Neuronal stem cell (in vitro differentiated cells): ENCODE results near the gene PROSER3.

ENCODE experiments used
- DNase-seq: peaks from one replicate; pipeline ENCODE4 v3.0.0-alpha.2; 2013; ENCODE audit warnings: low spot score
- H2AFZ ChIP-seq: one replicate; pipeline ENCODE4 v1.6.1; 2013; ENCODE audit warnings: mild to moderate bottlenecking, low read length, inconsistent platforms
- H2AK5ac ChIP-seq: 2 replicates; pipeline ENCODE4 v1.6.1; 2013; ENCODE audit warnings: low read depth, mild to moderate bottlenecking, inconsistent platforms, low read length, moderate library complexity, mixed read lengths
- H2BK120ac ChIP-seq: 2 replicates; pipeline ENCODE4 v1.6.1; 2013; ENCODE audit warnings: low read depth, mild to moderate bottlenecking, inconsistent platforms, low read length, moderate library complexity, mixed read lengths
- H2BK12ac ChIP-seq: one replicate; pipeline ENCODE4 v1.6.1; 2013; ENCODE audit warnings: low read length, inconsistent platforms
- H2BK15ac ChIP-seq: 2 replicates; pipeline ENCODE4 v1.6.1; 2013; ENCODE audit warnings: mild to moderate bottlenecking, low read length, inconsistent platforms, mixed read lengths
- H2BK5ac ChIP-seq: one replicate; pipeline ENCODE4 v1.6.1; 2013; ENCODE audit warnings: inconsistent platforms, mild to moderate bottlenecking, low read length, moderate library complexity
- H3K14ac ChIP-seq: one replicate; pipeline ENCODE4 v1.6.1; 2013; ENCODE audit warnings: low read length, inconsistent platforms
- H3K18ac ChIP-seq: 2 replicates; pipeline ENCODE4 v1.6.1; 2013; ENCODE audit warnings: low read length, inconsistent platforms
- H3K23ac ChIP-seq: 2 replicates; pipeline ENCODE4 v1.6.1; 2013; ENCODE audit warnings: low read depth, mild to moderate bottlenecking, mixed read lengths, low read length, inconsistent platforms; ENCODE audit not compliant: poor library complexity
- H3K27ac ChIP-seq: replicated peaks from 3 replicates; pipeline ENCODE4 v1.5.1; 2013; ENCODE audit warnings: low read length, inconsistent platforms
- H3K27me3 ChIP-seq, 3 experiments: 2 replicates each; pipeline ENCODE4 v1.6.1; 2013; ENCODE audit warnings: low read length in 3 of 3, mild to moderate bottlenecking in 2 of 3, inconsistent platforms in 1 of 3, low read depth in 1 of 3, mixed read lengths in 1 of 3, moderate library complexity in 1 of 3; ENCODE audit not compliant: control insufficient read depth in 3 of 3, insufficient read depth in 3 of 3
- H3K36me3 ChIP-seq, 2 donors: replicated peaks in 1 of 2; 2 replicates each; pipeline ENCODE4 v1.6.1; 2013; ENCODE audit warnings: low read length in 2 of 2; ENCODE audit not compliant: control insufficient read depth in 2 of 2, insufficient read depth in 2 of 2
- H3K4ac ChIP-seq: 2 replicates; pipeline ENCODE4 v1.6.1; 2013; ENCODE audit warnings: inconsistent platforms, mild to moderate bottlenecking, low read length, moderate library complexity
- H3K4me1 ChIP-seq, 2 donors: 1 replicate in 1 of 2; 2 replicates in 1 of 2; pipeline ENCODE4 v1.6.1; 2013; ENCODE audit warnings: low read length in 2 of 2, low read depth in 1 of 2; ENCODE audit not compliant: control insufficient read depth in 2 of 2, insufficient read depth in 1 of 2
- H3K4me2 ChIP-seq: one replicate; pipeline ENCODE4 v1.6.1; 2013; ENCODE audit warnings: mild to moderate bottlenecking, low read length, inconsistent platforms; ENCODE audit not compliant: insufficient read depth, poor library complexity, severe bottlenecking
- H3K4me3 ChIP-seq, 2 donors: 2 replicates each; pipeline ENCODE4 v1.5.1; 2013; ENCODE audit warnings: low read length in 2 of 2, mild to moderate bottlenecking in 2 of 2, inconsistent platforms in 1 of 2, moderate library complexity in 1 of 2
- H3K79me1 ChIP-seq: one replicate; pipeline ENCODE4 v1.6.1; 2013; ENCODE audit warnings: low read depth, mild to moderate bottlenecking, inconsistent platforms, low read length, moderate library complexity
- H3K9ac ChIP-seq: one replicate; pipeline ENCODE4 v1.6.1; 2013; ENCODE audit warnings: mild to moderate bottlenecking, low read depth, low read length, inconsistent platforms; ENCODE audit not compliant: poor library complexity
- H3K9me3 ChIP-seq, 2 donors: replicated peaks in 1 of 2; 2 replicates each; pipeline versions ENCODE3 to v1.6.1; 2013; ENCODE audit warnings: low read length in 2 of 2, mild to moderate bottlenecking in 2 of 2, inconsistent platforms in 1 of 2, low read depth in 1 of 2, mixed read lengths in 1 of 2, moderate library complexity in 1 of 2; ENCODE audit not compliant: control insufficient read depth in 2 of 2, insufficient read depth in 1 of 2
- H4K8ac ChIP-seq: one replicate; pipeline ENCODE4 v1.6.1; 2013; ENCODE audit warnings: low read depth, mild to moderate bottlenecking, inconsistent platforms, low read length, moderate library complexity
- H4K91ac ChIP-seq: one replicate; pipeline ENCODE4 v1.6.1; 2013; ENCODE audit warnings: low read length, low read depth, mild to moderate bottlenecking, inconsistent platforms; ENCODE audit not compliant: poor library complexity
- WGBS, 2 donors: extraction: QIAGEN DNeasy Blood & Tissue Kit; methylation state at CpG; one replicate each; pipeline ENCODE4 v1.1.7; 2013; ENCODE audit warnings: missing lambda C conversion rate in 2 of 2, mixed read lengths in 1 of 2; ENCODE audit not compliant: insufficient read length in 2 of 2, insufficient replicate concordance in 1 of 2; ENCODE audit errors: extremely low coverage in 2 of 2; 5-methylcytosine and 5-hydroxymethylcytosine counted together

PROSER3 gene

DNA sequence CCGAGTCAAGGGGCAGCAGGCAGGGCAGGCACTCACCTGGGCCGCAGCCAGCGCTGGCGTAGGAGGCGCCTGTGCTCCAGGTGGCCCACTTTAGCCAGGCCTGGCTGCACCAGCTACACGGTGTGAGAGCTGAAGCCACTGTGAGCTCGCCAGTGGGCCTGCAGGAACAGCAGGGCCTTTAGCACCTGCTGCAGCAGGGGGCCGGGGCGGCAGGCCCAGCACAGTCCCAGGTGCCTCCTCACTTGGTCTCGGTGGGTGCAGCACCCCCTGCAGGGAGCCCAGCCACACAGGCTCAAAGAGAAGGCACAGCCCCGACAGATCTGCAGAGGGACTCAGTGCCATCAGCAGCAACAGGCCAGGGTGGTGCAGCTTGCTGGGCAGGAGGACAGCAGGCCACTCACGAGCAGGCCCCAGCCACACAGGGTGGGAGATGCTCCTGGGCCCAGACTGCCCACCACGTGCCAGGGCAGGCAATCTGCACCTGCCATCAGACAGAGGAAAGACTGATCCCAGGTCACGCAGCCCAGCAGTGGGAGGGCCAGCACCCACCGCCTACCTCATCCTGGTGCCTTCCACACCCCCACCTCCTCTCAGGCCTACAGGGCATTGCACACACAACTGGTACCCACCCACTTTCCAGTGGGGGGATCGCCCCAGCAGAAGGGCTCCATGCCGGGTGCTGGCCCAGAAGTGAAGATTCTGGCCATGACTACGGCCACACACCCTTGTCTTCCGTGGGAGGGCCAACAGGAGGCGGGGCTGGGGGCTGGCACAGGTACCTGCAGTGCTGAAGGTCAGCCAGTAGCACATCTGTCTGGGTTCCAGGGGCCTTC lies 33.2 kb downstream of the PROSER3 start:
- WGBS, 2 donors, result no CpG with 5 or more reads among the region's 20 CpGs
- Histone ChIP-seq H3K9ac (peak overlapping the region; percentile 86), H3K79me1 (peaks cover 1% of the 10 kb centered on the region), H3K4me2 (no peak overlapping the region), H2BK5ac (peak overlapping the region; percentile 10), H3K9me3 (no peaks in the 10 kb centered on the region), H3K36me3 (peaks cover 2 to 13% of the 10 kb centered on the region in 2 donors), H2BK15ac (no peak overlapping the region), H3K27ac (no peak overlapping the region), H2BK12ac (peak overlapping the region; percentile 73), H2AK5ac (peak overlapping the region; percentile 96), H4K8ac (no peak overlapping the region), H3K4me3 (peak overlapping the region in 1 of 2 donors; percentile 35), H3K27me3 (peaks cover 0 to 16% (median 4%) of the 10 kb centered on the region in 3 experiments), H3K23ac (peak overlapping the region; percentile 89), H3K14ac (peak overlapping the region; percentile 89), H3K18ac (peak overlapping the region; percentile 70), H3K4me1 (no peaks in the 10 kb centered on the region), H3K4ac (no peak overlapping the region), H4K91ac (no peak overlapping the region), H2AFZ (no peak overlapping the region), H2BK120ac (no peak overlapping the region)
- no peak for DNase-seq

DNA sequence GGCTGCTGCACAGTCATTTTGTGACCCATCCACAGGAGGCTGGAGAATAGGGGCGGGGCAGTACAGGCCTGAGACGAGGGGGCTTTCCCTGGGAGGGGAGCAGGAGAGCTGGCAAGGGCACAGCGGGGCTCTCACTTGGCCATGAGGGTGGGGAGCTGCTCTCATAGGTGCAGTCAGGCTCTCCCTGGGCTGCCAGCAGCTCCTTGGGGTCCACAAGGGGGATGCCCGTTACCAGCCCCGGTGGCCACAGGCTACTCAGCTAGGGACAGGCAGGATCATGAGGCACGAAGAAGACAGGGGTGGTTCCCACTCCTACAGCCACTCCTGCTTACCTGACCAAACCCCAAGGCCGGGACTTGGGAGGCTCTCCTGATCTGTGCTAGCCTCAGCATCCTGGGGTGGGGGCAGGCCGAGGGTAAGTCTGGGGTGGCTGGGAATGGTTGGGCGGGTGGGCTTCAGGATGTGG lies 33.9 kb downstream of the PROSER3 start:
- Histone ChIP-seq H3K18ac (peak overlapping the region; percentile 80), H3K9me3 (no peaks in the 10 kb centered on the region), H3K4ac (no peak overlapping the region), H3K9ac (peak overlapping the region; percentile 21), H2AK5ac (peak overlapping the region; percentile 96), H3K14ac (no peak overlapping the region), H4K8ac (no peak overlapping the region), H3K27me3 (peaks cover 3 to 22% (median 10%) of the 10 kb centered on the region in 3 experiments), H4K91ac (no peak overlapping the region), H2BK15ac (no peak overlapping the region), H3K4me1 (peaks cover 0 to under 1% of the 10 kb centered on the region in 2 donors), H3K27ac (no peak overlapping the region), H2BK12ac (no peak overlapping the region), H3K4me3 (no peak overlapping the region), H3K36me3 (peaks cover 0 to 8% of the 10 kb centered on the region in 2 donors), H3K23ac (peak overlapping the region; percentile 43), H2BK5ac (peak overlapping the region; percentile 10), H2BK120ac (no peak overlapping the region), H2AFZ (no peak overlapping the region), H3K79me1 (peaks cover 1% of the 10 kb centered on the region), H3K4me2 (no peak overlapping the region)
- DNase-seq, result no peak
- WGBS, 2 donors, result no CpG with 5 or more reads among the region's 9 CpGs

- no peak overlapping the region for H3K4me2 ChIP-seq
- no peak overlapping the region for H2BK120ac ChIP-seq
- peaks cover 5% of the 10 kb centered on the region for H3K79me1 ChIP-seq
- peak overlapping the region; percentile 43 for H3K23ac ChIP-seq
- H3K4me3 ChIP-seq, result no peak overlapping the region
- WGBS, 2 donors, result no CpG with 5 or more reads among the region's 15 CpGs
- H3K18ac ChIP-seq, result peak overlapping the region; percentile 71
- no peak for DNase-seq
- no peak overlapping the region for H2AFZ ChIP-seq
- peak overlapping the region; percentile 21 for H3K9ac ChIP-seq
- no peak overlapping the region for H3K27ac ChIP-seq
- no peak overlapping the region for H4K91ac ChIP-seq
- H3K9me3 ChIP-seq, result no peaks in the 10 kb centered on the region
- H2BK5ac ChIP-seq, result no peak overlapping the region
- peaks cover 0 to 4% of the 10 kb centered on the region in 2 donors for H3K4me1 ChIP-seq
- H2AK5ac ChIP-seq, result peak overlapping the region; percentile 81
- peaks cover 7 to 27% (median 15%) of the 10 kb centered on the region in 3 experiments for H3K27me3 ChIP-seq
- no peak overlapping the region for H3K4ac ChIP-seq
- no peak overlapping the region for H2BK15ac ChIP-seq
- peaks cover 0 to 3% of the 10 kb centered on the region in 2 donors for H3K36me3 ChIP-seq
- H3K14ac ChIP-seq, result no peak overlapping the region
- H4K8ac ChIP-seq, result no peak overlapping the region
- H2BK12ac ChIP-seq, result peak overlapping the region; percentile 73
Observed at GRCh38 chr19:35792312-35792711, 34.3 kb downstream of the PROSER3 start.

- no peak overlapping the region for H2BK12ac ChIP-seq
- H3K27me3 ChIP-seq, result peaks cover 9 to 32% (median 20%) of the 10 kb centered on the region in 3 experiments
- no peak overlapping the region for H2BK120ac ChIP-seq
- H3K4me2 ChIP-seq, result no peak overlapping the region
- H3K9me3 ChIP-seq, result no peaks in the 10 kb centered on the region
- no peak for DNase-seq
- H4K91ac ChIP-seq, result no peak overlapping the region
- H3K23ac ChIP-seq, result no peak overlapping the region
- no peaks in the 10 kb centered on the region for H3K36me3 ChIP-seq
- no peak overlapping the region for H3K18ac ChIP-seq
- H2AFZ ChIP-seq, result no peak overlapping the region
- peaks cover 5% of the 10 kb centered on the region for H3K79me1 ChIP-seq
- peak overlapping the region; percentile 30 for H2BK15ac ChIP-seq
- H3K14ac ChIP-seq, result no peak overlapping the region
- no peak overlapping the region for H4K8ac ChIP-seq
- H3K4ac ChIP-seq, result no peak overlapping the region
- no peak overlapping the region for H3K9ac ChIP-seq
- H3K4me3 ChIP-seq, result no peak overlapping the region
- WGBS, 2 donors, result no CpG with 5 or more reads among the region's 8 CpGs
- no peak overlapping the region for H3K27ac ChIP-seq
- H3K4me1 ChIP-seq, result peaks cover 3 to 8% of the 10 kb centered on the region in 2 donors
- H2AK5ac ChIP-seq, result no peak overlapping the region
- no peak overlapping the region for H2BK5ac ChIP-seq
Observed at GRCh38 chr19:35792888-35793287, 34.9 kb downstream of the PROSER3 start.
